Adipocyte (in vitro differentiated cells): Measurements from ENCODE around the gene PTGER1.

Experiments
- DNase-seq: peaks from one replicate; pipeline ENCODE4 v3.0.0-alpha.2; 2015; ENCODE audit warnings: low read depth
- H3K27me3 ChIP-seq: replicated peaks from 2 replicates; pipeline ENCODE4 v1.7.0; 2013; ENCODE audit warnings: mild to moderate bottlenecking, low read length, moderate library complexity; ENCODE audit not compliant: control insufficient read depth, insufficient read depth
- H3K36me3 ChIP-seq: 2 replicates; pipeline ENCODE4 v1.7.0; 2013; ENCODE audit warnings: low read length, mild to moderate bottlenecking, moderate library complexity; ENCODE audit not compliant: control insufficient read depth, insufficient read depth, severe bottlenecking
- H3K4me1 ChIP-seq: 2 replicates; pipeline ENCODE4 v1.7.0; 2013; ENCODE audit warnings: mild to moderate bottlenecking, low read length, moderate library complexity; ENCODE audit not compliant: control insufficient read depth, insufficient read depth
- H3K4me3 ChIP-seq: 2 replicates; pipeline ENCODE4 v1.7.0; 2013; ENCODE audit warnings: mild to moderate bottlenecking, low read length, moderate library complexity
- H3K9ac ChIP-seq: 2 replicates; pipeline ENCODE4 v1.7.0; 2013; ENCODE audit warnings: mild to moderate bottlenecking, low read length, moderate library complexity
- H3K9me3 ChIP-seq: 2 replicates; pipeline ENCODE4 v1.7.0; 2013; ENCODE audit warnings: mild to moderate bottlenecking, low read length, moderate library complexity; ENCODE audit not compliant: control insufficient read depth

The PTGER1 gene

DNA sequence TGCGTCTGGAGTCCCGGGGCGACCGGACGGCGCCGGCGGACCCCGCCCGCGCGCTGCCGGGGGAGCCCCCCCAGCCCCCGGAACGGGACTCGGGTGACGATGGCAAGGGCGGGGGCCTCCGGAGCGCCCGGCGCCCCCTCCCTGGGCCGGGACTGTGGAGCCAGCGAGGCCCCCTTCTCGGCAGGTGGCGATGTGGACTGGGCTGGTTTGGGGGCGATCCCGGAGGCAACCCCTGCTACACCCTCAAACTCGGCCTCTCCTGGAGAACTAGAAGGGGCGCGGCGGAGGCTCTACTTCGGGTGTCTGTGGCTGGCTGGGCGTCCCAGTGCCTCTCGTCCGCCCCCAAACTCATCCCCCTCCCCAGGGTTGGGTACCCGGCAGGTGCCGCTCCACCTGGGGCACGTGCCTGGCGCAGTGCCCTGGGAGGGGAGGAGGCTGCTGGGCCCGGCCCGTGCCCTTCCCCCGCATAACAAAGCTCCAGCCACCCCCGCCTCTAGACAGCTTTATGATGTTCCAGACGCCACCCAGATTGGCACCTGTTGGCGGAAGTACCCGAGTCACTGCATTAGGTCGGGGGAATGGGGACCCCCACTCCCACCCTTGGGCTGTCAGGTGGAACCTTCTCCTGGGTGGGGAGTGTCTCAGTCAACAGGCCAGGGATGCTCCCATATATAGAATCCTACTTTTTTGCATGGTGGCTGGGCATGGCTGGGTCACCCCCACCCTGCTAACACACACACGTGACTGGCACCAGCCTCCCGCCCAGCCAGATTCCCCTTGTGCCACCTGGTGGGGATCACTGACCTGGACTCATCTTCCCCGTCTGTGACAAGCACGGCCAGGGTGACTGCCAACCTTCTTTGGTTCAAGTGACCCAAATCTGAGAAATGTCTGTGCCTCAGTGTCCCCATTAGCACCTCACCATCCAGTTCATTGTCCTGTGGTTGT, 41.3 kb downstream of the PTGER1 start:
- Histone ChIP-seq H3K4me1 (peaks cover 22% of the 10 kb centered on the region), H3K4me3 (peak overlapping the region; percentile 86), H3K9ac (peak overlapping the region; percentile 88), H3K27me3 (peaks cover 2% of the 10 kb centered on the region), H3K9me3 (no peaks in the 10 kb centered on the region), H3K36me3 (no peaks in the 10 kb centered on the region)
- peak; percentile 34 for DNase-seq

GRCh38 chr19:14432791-14433553, 42.2 kb downstream of the PTGER1 start, which contains the start of gene PKN1:
Gene PKN1 (plus strand): TSS chr19:14433306. CDS start chr19:14433522, 216 bp downstream.
- H3K27me3 ChIP-seq = peaks cover 2% of the 10 kb centered on the region
- peak within 1 kb of the TSS; percentile 88 for H3K9ac ChIP-seq
- peaks cover 22% of the 10 kb centered on the region for H3K4me1 ChIP-seq
- H3K4me3 ChIP-seq = peak within 1 kb of the TSS; percentile 86
- H3K9me3 ChIP-seq = no peaks in the 10 kb centered on the region
- DNase-seq = peak; percentile 77
- no peaks in the 10 kb centered on the region for H3K36me3 ChIP-seq

GRCh38 chr19:14430712-14431111, 44.4 kb downstream of the PTGER1 start:
- Histone ChIP-seq H3K27me3 (peaks cover 2% of the 10 kb centered on the region), H3K4me1 (peaks cover 25% of the 10 kb centered on the region), H3K4me3 (no peak overlapping the region), H3K9me3 (no peaks in the 10 kb centered on the region), H3K36me3 (no peaks in the 10 kb centered on the region), H3K9ac (no peak overlapping the region)
- no peak for DNase-seq

GRCh38 chr19:14428882-14429416, 46.2 kb downstream of the PTGER1 start:
- Histone ChIP-seq H3K4me1 (peaks cover 11% of the 10 kb centered on the region), H3K36me3 (no peaks in the 10 kb centered on the region), H3K27me3 (peaks cover 2% of the 10 kb centered on the region), H3K9me3 (no peaks in the 10 kb centered on the region), H3K4me3 (no peak overlapping the region), H3K9ac (no peak overlapping the region)
- DNase-seq = no peak

- H3K9ac ChIP-seq = no peak overlapping the region
- DNase-seq = no peak
- no peaks in the 10 kb centered on the region for H3K36me3 ChIP-seq
- H3K9me3 ChIP-seq = no peaks in the 10 kb centered on the region
- peaks cover 4% of the 10 kb centered on the region for H3K4me1 ChIP-seq
- peaks cover 2% of the 10 kb centered on the region for H3K27me3 ChIP-seq
- no peak overlapping the region for H3K4me3 ChIP-seq
Observed at GRCh38 chr19:14427461-14427860, 47.7 kb downstream of the PTGER1 start.

DNA sequence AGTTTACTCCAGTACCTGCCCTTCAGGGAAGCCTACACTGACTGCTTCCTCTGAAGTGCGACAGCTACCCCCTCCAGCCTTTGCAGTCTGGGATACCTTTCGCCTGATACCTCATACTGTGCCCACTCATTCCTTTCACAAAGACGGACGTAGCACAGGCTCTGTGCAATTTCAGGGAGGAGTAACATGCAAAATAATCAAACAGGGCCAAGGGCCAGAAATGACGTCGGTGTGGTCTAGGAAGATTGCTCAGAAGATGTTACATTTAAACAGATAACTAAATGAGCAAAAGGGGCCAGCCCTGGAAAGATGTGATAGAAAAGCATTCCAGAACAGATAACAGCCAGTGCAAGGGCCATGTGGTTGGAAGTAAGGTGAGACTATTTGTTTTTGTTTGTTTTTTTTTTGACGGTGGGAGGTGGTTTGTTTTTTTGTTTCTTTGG, 49.4 kb downstream of the PTGER1 start:
- Histone ChIP-seq H3K4me1 (peaks cover 4% of the 10 kb centered on the region), H3K36me3 (no peaks in the 10 kb centered on the region), H3K9ac (no peak overlapping the region), H3K9me3 (no peaks in the 10 kb centered on the region), H3K27me3 (peaks cover under 1% of the 10 kb centered on the region), H3K4me3 (no peak overlapping the region)
- peak; percentile 9 for DNase-seq
